NCI-H2227 treated with DMSO at 0.1 percent for 48 hours (cell line): Measurements from ENCODE around the gene ADSS1.
A peak's percentile ranks its signal among the peaks of the same experiment; 100 is the strongest.

Experiments
- DNase-seq: peaks from one replicate; lab custom pipeline; 2025; lab: John Stamatoyannopoulos, UW

Gene ADSS1

GRCh38 chr14:104723651-104724406 lies at the start of gene ADSS1:
ADSS1 (plus strand) TSS chr14:104724229; CDS start chr14:104724271, 42 bp downstream.
- DNase-seq = peak; percentile 27

GRCh38 chr14:104675447-104675846 lies 48.6 kb upstream of the ADSS1 start:
- no peak for DNase-seq

- DNase-seq = no peak
These were observed 47.8 kb upstream of the ADSS1 start for GRCh38 chr14:104676130-104676693.

DNA sequence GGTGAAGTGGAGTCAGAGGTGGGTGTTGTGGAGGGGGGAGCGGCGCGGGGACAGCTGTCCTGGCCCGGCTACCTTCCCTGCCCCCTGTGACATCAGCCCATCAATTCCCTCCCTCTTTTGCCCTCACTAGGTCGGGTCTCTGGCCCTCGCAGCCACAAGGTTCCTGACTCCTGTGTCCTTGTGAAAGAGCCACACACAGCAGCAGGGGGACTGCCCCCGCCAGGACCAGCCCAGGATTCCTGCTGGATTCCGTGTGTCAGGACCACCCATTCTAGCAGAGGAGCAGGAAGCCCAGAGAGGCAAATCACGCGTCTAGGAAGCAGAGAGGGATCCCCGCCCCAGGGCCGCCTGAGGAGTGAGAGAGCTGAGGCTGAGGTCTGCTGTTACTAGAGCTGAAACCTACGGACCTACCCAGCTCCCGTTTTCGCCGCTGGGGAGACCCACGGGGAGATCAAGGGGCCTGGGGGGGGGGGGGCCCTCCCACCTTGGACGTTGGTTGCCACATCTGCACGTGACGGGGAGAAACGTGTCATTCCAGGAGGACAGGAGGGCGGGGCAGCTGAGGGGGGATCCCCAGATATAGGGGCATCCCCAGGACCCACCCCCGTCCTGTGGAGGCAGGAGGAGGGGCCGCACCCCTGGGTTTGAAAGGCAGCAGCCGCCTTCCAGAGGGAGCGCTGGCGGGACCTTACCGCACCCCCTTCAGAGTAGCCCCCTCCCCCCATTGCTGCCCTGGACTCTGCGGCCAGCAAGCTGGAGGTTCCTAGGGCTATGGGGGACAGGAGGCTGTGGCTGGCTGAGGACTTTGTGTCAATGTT lies 47.1 kb upstream of the ADSS1 start:
- DNase-seq = no peak

DNA sequence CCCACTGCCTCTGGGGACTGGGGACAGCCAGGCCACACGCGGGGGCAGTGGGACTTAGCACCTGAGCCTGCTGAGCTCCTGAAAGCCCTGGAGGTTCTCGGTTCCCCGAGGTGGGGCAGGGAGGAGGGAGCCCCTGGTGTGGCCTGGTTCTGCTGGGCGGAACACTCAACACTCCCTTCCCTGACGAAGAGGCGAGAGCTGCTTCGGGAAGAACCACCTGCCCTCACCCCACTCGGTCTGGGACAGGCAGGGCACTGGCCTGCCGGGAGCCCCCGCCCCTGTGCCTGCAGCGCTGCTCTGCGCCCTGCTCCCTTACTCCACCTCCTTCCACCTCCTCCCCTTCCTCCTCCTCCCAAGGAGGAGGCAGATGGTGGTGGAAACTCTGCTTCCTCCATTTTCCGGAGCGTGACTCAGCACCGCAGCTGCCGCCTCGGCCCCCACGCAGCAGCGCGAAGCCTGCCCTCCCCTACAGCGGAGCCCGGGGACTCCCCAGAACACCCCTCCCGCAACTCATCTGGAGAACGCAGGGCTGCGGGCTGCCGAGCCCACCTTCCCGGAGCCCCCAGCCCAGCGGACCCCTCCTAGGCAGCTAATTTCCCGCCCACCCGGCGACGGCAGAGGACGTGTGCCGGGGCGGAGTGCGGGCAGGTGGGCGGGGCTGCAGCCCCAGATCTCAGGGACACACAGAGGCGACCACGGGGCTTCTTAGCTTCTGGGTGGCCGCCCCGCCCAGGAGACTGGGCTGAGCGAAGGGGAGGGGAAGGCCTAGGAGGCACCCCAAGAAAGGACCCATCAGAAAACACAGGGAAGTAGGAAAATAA lies 46.3 kb upstream of the ADSS1 start:
- DNase-seq = no peak

DNA sequence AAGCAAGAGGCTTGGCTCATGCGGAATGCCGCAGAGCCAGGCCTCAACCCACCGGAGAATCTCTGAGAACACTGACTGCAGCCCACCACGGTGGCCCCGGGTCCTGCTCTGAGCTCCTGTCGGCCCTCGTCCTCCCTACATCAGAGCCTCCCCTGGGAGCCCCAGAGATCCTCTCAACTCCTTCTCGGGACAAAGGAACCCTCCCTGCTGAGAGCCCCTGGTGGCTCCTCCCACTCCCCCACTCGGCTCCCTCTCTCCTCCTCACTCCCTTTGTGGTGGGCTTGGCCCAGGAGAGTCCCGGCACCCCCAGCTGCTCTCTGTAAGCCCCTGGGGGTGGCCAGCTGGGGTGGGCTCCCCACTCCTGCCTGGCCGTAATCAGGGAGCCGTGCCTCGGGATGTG lies 45.7 kb upstream of the ADSS1 start:
- DNase-seq = no peak

- DNase-seq = no peak
These were observed 44.9 kb upstream of the ADSS1 start for GRCh38 chr14:104678901-104679705.

DNA sequence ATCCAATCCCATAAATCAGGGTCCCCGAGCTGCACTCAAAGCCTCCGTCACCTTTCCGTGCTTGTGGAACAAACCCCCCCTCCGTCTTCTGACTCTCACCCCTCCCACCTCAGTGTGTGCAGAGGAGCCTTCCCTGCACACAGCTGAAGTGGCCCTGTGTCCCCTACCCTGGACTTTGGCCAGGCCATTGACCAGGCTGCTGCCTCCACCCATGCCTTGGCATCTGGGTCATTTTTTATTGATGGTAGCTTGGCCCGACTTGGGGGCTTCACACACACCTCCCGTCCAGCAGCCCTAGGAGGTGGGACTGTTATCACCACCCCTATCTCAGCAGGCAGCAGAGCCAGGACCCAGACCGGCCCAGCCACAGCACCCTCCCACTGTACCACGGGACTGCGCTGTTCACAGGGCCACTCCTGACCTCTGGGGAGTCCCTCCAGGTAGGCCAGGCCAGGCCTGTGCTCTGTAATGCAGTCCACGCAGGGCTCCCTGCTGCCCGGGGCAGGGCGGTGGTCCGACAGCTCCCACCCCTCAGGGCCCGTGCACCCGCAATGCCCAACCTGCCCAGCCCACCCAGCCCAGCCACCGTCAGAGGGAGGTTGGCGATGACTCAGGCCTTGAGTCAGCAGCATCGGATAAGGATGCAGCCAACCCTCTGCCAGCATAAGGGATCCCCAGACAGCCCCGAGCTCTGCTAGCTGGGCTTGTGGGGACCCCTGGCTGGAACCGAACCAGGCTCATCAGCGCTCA lies 43.8 kb upstream of the ADSS1 start:
- no peak for DNase-seq

GRCh38 chr14:104680806-104681688 lies 43.0 kb upstream of the ADSS1 start:
- no peak for DNase-seq

DNA sequence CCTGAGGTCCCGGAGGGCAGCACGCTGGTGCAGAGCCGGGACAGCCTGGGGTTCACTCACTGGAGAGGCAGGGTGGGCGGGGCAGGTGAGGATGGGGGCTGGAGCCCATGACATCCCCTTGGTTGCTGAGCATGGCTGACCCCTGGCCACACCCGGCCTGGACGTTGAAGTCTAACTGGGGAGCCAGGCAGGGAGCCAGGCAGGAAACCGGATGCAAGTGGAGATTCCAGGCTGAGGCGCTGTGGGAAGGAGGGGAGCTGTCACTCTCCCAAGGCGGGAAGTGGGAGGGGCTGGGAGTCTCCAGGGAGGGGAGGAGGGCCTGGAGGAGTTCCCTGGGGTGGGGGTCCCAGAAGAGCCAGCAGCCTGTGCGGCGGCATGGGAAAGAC lies 42.3 kb upstream of the ADSS1 start:
- DNase-seq = no peak

GRCh38 chr14:104682107-104682593 lies 41.9 kb upstream of the ADSS1 start:
- no peak for DNase-seq

- DNase-seq = no peak
These were observed 40.2 kb upstream of the ADSS1 start for GRCh38 chr14:104683653-104684448.

GRCh38 chr14:104684449-104684821 lies 39.6 kb upstream of the ADSS1 start:
- DNase-seq = no peak

DNA sequence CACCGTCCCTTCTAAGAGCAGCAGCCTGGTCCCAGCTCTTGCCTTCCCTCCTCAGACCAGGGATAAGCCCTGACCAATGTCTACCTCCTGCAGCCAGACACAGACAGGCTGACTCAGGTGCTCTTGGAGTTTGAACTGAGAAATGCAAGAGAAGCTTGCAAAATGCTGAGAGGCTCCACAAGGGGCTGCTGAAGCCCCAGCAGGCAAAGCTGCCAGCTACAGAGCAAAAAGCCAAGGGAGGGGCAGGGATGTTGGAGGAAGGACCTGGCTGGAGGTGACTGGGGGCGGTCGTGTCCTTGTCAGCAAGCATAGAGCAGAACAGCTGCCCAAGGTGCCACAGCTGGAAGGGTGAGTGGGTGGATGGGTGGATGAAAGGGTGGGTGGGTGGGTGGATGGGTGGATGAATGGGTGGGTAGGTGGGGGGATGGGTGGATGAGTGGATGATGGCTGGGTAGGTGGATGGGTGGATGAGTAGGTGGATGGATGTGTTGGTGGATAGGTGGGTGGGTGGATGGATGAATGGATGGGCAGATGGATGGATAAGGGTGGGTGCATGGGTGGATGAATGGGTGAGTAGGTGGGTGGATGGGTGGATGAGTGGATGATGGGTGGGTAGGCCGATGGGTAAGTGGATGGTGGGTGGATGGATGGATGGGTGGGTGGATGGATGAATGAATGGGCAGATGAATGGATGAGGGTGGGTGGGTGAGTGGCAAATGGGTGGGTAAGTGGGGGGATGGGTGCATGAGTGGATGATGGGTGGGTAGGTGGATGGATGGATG lies 38.6 kb upstream of the ADSS1 start:
- DNase-seq = no peak

DNA sequence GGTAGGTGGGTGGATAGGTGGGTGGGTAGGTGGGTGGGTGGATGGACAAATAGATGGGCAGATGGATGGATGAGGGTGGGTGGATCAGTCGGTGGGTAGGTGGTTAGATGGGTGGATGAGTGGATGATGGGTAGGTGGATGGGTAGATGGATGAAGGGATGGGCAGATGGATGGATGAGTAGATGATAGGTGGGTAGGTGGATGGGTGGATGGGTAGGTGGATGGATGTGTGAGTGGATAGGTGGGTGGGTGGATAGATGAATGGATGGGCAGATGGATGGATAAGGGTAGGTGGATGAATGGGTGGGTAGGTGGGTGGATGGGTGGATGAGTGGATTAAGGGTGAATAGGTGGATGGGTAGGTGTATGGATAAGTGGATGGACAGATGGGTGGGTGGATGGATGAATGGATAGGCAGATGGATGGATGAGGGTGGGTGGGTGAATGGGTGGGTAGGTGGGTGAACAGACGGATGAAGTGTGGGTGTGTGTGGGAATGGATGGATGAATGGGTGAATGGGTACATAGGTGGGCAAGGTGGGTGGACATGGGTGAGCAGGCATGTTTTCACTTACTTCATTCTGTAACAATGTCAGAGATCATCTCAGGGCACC lies 37.9 kb upstream of the ADSS1 start:
- DNase-seq = no peak

- DNase-seq = no peak
These were observed 37.2 kb upstream of the ADSS1 start for GRCh38 chr14:104686624-104687517.
